Fibroblast of the aortic adventitia (primary cell): ENCODE data around the gene OR5B3. TPM values are rescaled to one million over a fixed set of nuclear protein-coding genes. Genes with fewer than 3 reads are reported as not detected.

Source experiments
- DNase-seq: peaks from one replicate; pipeline ENCODE4 v3.0.0-alpha.2; 2010; ENCODE audit warnings: low read depth
- H3K4me3 ChIP-seq: 2 replicates; pipeline ENCODE4 v1.5.1; 2011; ENCODE audit warnings: low read depth, mild to moderate bottlenecking, control low read depth, low read length, moderate library complexity
- total RNA-seq: library from RNA; depleted of rRNA; stranded (reverse); fragments of >200 nt; gene quantifications from 2 replicates; pipeline ENCODE4 v1.2.3, GENCODE V29; 2012; ENCODE audit warnings: low replicate concordance
- TF ChIP-seq, protein P1 (sequence below): IDR thresholded peaks from 2 replicates; pipeline ENCODE4 v1.5.1; 2011; ENCODE audit warnings: mild to moderate bottlenecking, low read length, control low read depth, inconsistent platforms; ENCODE audit not compliant: insufficient read depth

OR5B3 gene
- total RNA-seq, result not detected in 2 replicates

DNA sequence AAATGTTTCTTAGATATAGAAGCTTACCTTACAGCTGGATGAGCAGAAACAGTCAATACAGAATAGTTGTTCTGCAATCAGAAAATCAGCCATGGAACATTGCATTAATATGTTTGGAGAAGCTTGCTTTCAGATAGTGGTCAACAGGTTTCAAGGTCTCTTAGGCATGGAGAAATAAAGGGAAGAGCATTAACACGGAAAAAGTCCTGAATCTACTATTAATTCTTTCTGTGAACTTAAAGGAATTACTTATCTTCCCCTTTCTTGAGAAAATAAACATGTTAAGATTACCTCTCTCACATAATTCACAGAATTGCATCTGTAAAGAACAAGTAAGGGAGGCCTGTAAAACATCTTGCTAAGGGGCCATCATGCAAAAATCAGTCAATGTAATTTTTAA, at the start of gene OR5B3:
Gene OR5B3 (minus strand): TSS at position 101 of the 400 bp plus-strand sequence. CDS start 3,465 bp downstream, outside the sequence.
- DNase-seq, result no peak
- H3K4me3 ChIP-seq, result no peak within 1 kb of the TSS
- TF ChIP-seq, protein P1, sequence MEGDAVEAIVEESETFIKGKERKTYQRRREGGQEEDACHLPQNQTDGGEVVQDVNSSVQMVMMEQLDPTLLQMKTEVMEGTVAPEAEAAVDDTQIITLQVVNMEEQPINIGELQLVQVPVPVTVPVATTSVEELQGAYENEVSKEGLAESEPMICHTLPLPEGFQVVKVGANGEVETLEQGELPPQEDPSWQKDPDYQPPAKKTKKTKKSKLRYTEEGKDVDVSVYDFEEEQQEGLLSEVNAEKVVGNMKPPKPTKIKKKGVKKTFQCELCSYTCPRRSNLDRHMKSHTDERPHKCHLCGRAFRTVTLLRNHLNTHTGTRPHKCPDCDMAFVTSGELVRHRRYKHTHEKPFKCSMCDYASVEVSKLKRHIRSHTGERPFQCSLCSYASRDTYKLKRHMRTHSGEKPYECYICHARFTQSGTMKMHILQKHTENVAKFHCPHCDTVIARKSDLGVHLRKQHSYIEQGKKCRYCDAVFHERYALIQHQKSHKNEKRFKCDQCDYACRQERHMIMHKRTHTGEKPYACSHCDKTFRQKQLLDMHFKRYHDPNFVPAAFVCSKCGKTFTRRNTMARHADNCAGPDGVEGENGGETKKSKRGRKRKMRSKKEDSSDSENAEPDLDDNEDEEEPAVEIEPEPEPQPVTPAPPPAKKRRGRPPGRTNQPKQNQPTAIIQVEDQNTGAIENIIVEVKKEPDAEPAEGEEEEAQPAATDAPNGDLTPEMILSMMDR, result no peak

DNA sequence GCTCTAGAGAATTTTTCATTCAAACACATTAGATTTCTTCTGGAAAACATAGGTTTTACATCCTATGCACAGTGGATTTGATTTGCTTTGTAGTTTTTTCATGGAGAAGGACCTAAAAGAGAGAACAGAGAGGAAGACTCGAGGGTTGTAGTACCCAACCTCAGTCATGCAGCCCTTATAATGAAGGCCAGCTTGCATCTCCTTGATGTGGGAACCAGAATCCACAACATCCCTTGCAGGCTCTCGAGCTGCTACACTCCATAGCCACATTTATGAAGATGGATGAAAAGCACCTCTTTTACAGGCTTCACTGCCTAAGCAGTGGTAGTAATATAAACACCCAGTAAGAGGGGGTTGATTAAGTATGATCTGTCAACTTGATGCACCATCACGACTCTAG, 44.9 kb upstream of the OR5B3 start:
- no peak overlapping the region for H3K4me3 ChIP-seq
- TF ChIP-seq, protein P1, result no peak
- no peak for DNase-seq

DNA sequence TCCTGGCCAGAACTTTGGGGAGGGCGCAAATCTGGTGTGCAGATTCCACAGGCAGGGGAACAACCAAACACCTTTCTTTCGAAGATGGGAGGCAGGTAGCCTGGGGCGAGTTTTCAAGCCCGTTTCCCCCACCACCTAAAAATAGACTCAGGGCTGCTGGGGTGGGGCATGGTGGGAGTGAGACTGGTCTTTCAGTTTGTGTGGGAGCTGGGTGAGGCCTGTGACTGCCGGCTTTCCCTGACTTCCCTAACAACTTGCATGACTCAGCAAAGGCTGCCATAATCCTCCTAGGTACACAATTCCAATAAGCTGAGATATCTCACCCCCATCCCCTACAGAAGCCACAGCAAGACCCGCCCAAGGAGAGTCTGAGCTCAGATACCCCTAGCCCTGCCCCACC, 39.6 kb upstream of the OR5B3 start:
- TF ChIP-seq, protein P1, result no peak

DNA sequence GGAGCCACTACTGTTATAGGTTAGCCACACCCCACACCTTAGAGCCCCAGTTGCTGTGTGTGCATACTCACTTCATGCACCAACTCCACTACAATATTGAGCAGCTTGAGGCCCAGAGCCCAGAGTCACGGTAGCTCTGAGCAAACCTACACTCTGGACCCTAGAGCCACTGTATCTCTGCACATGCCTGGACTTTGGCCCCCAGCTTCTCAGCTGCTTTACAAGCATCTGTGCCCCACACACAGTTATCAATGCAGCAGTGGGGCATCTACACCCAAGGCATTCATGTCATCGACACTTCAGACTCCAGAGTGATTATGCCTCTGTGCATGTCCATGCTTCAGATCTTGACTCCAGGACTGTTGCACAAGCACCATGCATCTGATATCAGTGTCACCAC, 37.6 kb upstream of the OR5B3 start:
- no peak overlapping the region for H3K4me3 ChIP-seq
- DNase-seq, result no peak
- TF ChIP-seq, protein P1, result no peak

More for the DNA sequence above, 39.6 kb upstream of the OR5B3 start:
- no peak overlapping the region for H3K4me3 ChIP-seq
- no peak for DNase-seq

DNA sequence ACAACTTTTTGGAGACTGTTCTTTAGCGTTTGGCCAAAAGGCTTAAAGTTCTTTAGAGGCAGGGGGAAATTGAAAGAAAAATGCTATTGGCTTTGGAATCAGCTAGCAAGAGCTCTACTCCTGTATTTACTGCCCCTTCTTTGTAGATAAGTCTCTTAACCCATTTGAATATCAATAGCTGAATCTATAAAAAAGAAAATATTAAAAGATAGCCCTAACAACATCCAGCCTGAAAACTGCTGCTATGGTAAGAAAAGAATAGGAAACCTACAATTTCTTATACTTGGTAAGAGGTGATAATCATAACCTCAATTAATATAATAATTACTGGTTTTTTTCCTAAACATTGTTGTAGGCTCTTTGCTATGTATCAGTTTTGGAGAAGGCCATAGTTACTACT, 35.5 kb upstream of the OR5B3 start, which contains the start of gene OR5B12:
Gene OR5B12 (minus strand): TSS at position 101 of the 400 bp plus-strand sequence. CDS start 2,085 bp downstream, outside the sequence.
- TF ChIP-seq, protein P1, result no peak
- no peak for DNase-seq
- H3K4me3 ChIP-seq, result no peak within 1 kb of the TSS

DNA sequence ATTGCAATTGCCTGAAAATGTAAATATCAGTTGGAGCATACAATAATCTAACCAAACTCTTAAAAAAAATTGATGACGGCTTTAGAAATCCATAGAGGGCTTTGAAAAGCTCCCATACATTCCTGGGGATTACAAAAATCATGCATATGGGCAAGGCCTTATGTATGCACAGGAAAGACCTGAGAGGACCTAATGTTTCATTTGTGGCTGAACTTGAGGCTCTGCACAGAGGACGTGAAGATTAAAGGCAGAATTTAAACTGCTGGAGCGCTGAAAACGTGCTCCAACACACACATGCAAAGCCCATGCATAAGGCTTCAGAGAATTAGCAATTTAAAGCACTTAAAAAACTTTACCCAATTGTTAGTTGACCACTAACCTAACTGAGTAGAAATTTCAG, 31.8 kb upstream of the OR5B3 start:
- TF ChIP-seq, protein P1, result no peak
- no peak for DNase-seq
- H3K4me3 ChIP-seq, result no peak overlapping the region

DNA sequence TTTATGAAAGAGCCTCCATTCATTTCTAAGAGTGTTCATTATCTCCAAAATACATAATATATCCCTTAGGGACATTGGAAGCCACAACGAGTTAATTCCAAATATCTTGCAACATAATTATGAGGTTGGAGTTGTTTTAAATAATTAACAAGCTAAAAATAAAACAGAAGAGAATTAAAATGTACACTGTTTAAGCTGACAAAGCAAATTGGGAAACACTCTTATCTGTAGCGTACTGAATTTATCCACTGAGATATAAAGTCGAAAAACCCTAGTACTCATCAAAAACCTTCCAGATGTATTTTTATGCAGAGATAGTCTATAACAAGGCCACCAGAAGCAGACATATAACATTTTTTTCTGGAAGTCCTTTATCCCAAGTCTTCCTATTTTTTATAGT, 27.5 kb upstream of the OR5B3 start:
- TF ChIP-seq, protein P1, result no peak
- DNase-seq, result no peak
- H3K4me3 ChIP-seq, result no peak overlapping the region
